NCI-H526 treated with DMSO at 0.1 percent for 48 hours (cell line): ENCODE results near the gene ZNF648.
"Not testable (repeated sequence)": the region's sequence is repeated elsewhere in the genome, so short reads cannot be mapped to it uniquely, and the experiment has no call there.

Source experiments
- DNase-seq: peaks from one replicate; lab custom pipeline; 2025; lab: John Stamatoyannopoulos, UW

The ZNF648 gene

DNA sequence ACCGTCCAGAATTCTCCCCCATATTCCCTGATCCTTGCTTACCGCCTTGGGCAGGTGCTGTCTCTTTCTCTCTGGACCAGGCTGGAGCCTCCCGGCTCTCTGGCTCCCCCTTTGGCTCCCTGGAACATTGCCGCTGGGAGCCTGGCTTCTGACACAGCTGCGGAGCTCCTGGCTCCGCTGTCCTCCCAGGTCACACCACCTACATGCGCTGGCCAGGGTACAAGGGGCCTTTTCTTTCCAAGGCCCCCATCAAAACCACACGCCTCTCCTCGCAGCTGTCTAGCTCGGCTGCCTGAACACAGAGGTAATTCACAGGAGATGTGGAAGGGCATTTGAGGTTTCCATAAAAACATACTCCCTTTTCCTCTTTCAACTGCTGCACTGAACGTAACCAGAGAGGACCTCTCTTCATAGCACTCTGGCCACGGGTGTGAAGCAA is 7.5 kb upstream of the ZNF648 start:
- peak; percentile 83 for DNase-seq

DNA sequence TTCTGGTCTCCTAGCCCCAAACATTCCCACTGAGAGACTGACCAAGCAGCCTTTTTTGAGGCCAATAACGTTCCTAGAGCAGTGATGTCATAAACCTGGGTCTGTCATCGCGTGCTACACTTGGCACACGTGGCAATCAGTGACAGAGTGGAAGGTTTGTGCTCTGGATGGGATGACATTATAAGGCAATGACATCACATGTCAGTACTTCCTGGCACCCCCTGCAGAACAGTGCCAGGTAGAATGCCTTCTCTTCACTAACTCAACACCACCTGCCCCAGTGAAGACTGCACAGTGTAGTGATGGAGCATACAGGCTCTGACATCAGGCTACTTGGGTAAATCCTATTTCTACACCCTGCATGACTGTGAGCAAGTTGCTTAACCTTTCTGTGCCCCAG is 5.4 kb upstream of the ZNF648 start:
- DNase-seq: no peak

DNA sequence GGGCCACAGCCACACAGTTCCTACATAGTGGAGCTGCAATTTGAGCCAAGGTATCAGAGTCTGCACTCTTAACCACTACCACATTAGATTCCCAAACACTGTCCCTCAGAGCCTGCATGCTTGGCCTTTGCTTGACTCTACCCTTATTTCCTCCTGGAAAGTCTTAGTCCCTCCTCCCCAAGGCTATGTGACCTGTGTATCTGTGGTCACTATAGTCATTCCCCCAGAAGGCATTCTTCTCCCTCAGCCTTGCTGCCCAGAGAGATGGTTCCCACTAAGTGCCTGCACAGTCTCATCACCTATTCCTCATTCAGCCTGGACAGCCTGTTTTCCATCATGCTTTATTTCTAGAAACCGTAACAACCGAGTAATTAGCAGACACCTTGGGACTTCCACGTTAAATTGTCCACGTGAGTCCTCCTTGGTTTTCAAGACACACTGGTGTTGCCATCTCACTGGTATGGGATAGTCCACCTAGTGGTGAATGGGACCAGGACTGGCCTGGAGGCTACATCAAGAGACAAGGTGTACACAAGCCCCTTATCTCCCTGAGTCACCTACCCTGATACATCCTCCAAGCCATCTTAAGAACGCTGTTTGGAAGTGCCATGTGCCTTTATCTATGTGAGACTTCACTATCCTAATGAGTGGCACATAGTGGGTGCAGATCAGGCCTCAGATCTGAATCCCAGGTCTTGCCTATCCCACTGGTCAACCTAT is 3.8 kb upstream of the ZNF648 start:
- DNase-seq: no peak

- no peak for DNase-seq
Measured at GRCh38 chr1:182064611-182065010, 3.1 kb upstream of the ZNF648 start.

- no peak for DNase-seq
Measured at GRCh38 chr1:182062223-182062622, 711 bp upstream of the ZNF648 start.

- DNase-seq: no peak
Measured at GRCh38 chr1:182060877-182061276, 635 bp downstream of the ZNF648 start.

- no peak for DNase-seq
Measured at GRCh38 chr1:182059936-182060335, 1.6 kb downstream of the ZNF648 start.

- no peak for DNase-seq
Measured at GRCh38 chr1:182056601-182057366, 4.7 kb downstream of the ZNF648 start.

- peak; percentile 61 for DNase-seq
Measured at GRCh38 chr1:182054698-182055326, 6.7 kb downstream of the ZNF648 start.

DNA sequence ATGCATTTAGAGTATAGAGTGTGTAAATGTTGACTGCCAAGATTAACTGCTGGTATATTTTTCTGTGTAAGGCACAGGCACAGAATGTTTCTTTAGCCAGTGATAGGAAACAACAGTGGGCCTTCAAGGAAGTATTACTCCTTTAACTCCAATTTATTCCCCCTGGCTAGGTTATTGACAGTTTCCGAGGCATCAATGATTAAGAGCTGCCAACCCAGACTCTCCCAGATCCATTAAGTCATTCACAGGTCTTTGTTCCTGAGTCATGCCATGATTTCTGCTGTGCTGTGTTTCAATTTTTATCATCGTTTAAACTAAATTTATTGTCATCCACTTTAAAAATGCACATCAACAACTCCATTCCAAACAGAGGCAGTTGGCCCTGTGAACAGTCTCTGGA is 9.2 kb downstream of the ZNF648 start:
- no peak for DNase-seq

DNA sequence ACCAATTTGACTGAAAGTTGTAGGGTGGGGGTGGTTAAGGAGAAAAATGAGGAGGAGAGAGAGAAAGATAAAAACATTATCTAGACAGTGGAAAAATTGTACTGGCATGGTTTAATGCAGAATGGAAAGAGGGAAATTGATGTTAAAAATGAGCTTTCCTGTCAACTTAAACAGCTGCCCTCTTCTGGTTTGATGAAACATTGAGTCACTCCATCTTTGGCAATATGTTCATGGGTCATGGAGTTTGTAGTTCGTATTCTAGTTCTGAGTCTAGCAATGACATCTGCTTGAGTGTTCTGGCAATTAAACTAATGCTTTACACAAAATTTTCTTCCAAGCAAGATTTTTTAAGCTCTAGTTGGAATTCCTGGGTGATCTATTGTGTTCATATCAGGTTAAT is 9.6 kb downstream of the ZNF648 start:
- no peak for DNase-seq

GRCh38 chr1:182050481-182051448 is 10.7 kb downstream of the ZNF648 start:
- no peak for DNase-seq

DNA sequence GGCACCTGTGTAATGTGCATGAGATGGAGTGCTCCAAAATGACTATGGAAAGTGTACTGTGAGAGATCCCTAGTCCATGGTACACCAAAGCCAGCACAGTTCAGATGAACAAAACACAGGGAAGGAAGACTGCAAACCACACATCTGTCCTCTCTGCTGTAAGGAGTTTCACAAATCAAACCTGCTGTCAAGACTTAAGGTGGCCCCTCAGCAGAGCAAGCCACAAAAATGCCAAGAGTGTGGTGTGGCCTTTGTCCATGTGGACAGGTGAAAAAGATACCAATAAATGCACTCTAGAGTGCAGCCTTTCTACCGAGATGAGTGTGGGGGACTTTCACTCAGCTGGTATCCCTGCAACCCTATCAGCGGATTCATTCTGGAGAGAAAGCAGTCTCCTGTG is 12.9 kb downstream of the ZNF648 start:
- DNase-seq: no peak

GRCh38 chr1:182046763-182047162 is 14.7 kb downstream of the ZNF648 start:
- no peak for DNase-seq

GRCh38 chr1:182045481-182045880 is 16.0 kb downstream of the ZNF648 start:
- DNase-seq: not testable (repeated sequence)

- DNase-seq: no peak
Measured at GRCh38 chr1:182041615-182042014, 19.9 kb downstream of the ZNF648 start.

DNA sequence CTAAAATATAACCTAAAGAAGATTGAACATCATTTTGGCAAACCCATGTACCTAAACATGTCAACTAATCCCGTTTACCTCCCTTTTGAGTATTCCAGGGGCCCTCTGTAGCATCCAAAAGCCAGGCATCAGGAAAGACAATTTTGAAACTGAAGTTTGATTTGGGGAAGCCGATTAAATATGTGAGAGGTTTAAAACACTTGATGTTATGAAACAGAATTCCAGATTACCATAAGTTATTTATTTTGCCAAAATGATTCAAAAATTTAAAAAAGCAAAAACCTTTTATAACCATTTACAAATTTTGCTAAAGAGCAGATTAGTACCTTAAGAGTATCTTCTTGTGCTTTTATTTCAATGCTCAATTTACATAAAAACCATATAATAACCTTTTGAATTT is 23.3 kb downstream of the ZNF648 start:
- DNase-seq: no peak

GRCh38 chr1:182035097-182035770 is 26.3 kb downstream of the ZNF648 start:
- DNase-seq: no peak

DNA sequence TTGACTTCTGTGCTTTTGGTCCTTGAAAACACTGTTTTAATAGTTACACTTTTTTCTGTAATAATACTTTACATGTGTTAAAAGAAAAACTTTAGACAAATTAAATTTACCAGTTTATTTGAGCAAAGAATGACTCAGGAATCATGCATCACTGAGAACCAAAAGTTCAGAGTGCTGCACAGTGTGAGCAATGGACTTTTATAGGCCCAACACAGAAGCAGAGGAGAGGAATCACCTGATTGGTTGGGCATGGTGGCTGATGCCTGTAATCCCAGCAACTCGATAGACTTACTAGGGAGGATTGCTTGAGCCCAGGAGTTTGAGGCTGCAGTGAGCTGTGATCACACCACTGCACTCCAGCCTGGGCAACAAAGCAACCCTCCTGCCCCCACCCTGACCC is 29.3 kb downstream of the ZNF648 start:
- DNase-seq: no peak

GRCh38 chr1:182029379-182030331 is 31.9 kb downstream of the ZNF648 start:
- DNase-seq: peak; percentile 99
